Keratinocyte (primary cell): Measurements from ENCODE around the gene PTPN2. TPM values are rescaled to one million over a fixed set of nuclear protein-coding genes. Genes with fewer than 3 reads are reported as not detected.
A peak's percentile ranks its signal among the peaks of the same experiment; 100 is the strongest.

Experiments used
- DNase-seq: peaks from one replicate; pipeline ENCODE4 v3.0.0-alpha.2; 2011; ENCODE audit warnings: low read depth, missing footprints, low spot score
- FAIRE-seq: peaks from 2 replicates; lab custom pipeline; 2011; peaks lifted over from hg19 to GRCh38; lab: Jason Lieb, UNC
- H2AFZ ChIP-seq: 2 replicates; pipeline ENCODE4 v1.6.0; 2012; ENCODE audit warnings: low read length, control low read depth, inconsistent platforms; ENCODE audit not compliant: control insufficient read depth
- H3K27ac ChIP-seq: 2 replicates; pipeline ENCODE4 v1.5.1; 2011; ENCODE audit warnings: low read length; ENCODE audit not compliant: control insufficient read depth, insufficient read depth
- H3K27me3 ChIP-seq: 3 replicates; pipeline ENCODE4 v1.6.0; 2011; ENCODE audit warnings: low read length; ENCODE audit not compliant: control insufficient read depth, insufficient read depth; ENCODE audit errors: extremely low read depth
- H3K36me3 ChIP-seq, 2 experiments: 2 replicates in 1 of 2; 3 replicates in 1 of 2; pipeline ENCODE4 v1.5.1; 2011; ENCODE audit warnings: low read length in 2 of 2, mild to moderate bottlenecking in 1 of 2; ENCODE audit not compliant: control insufficient read depth in 2 of 2, insufficient read depth in 2 of 2; ENCODE audit errors: extremely low read depth in 1 of 2
- H3K4me1 ChIP-seq: 3 replicates; pipeline ENCODE4 v1.5.1; 2011; ENCODE audit warnings: low read length; ENCODE audit not compliant: control insufficient read depth, insufficient read depth; ENCODE audit errors: extremely low read depth
- H3K4me2 ChIP-seq: 3 replicates; pipeline ENCODE4 v1.6.0; 2011; ENCODE audit warnings: low read depth, low read length; ENCODE audit not compliant: control insufficient read depth, insufficient read depth; ENCODE audit errors: extremely low read depth
- H3K4me3 ChIP-seq, 3 experiments: fragments of 200-600 bp in 1 of 3; sonication (generic) in 1 of 3; 2 replicates in 2 of 3; 3 replicates in 1 of 3; pipeline ENCODE4 v1.5.1; 2011 to 2016; ENCODE audit warnings: low read length in 3 of 3, mild to moderate bottlenecking in 3 of 3, control low read depth in 2 of 3, inconsistent platforms in 1 of 3, low read depth in 1 of 3, mixed read lengths in 1 of 3, mixed run types in 1 of 3, moderate library complexity in 1 of 3; ENCODE audit not compliant: control insufficient read depth in 2 of 3, insufficient read depth in 2 of 3; ENCODE audit errors: extremely low read depth in 1 of 3
- H3K79me2 ChIP-seq: 2 replicates; pipeline ENCODE4 v1.6.0; 2012; ENCODE audit warnings: low read length; ENCODE audit not compliant: control insufficient read depth, insufficient read depth
- H3K9ac ChIP-seq: 3 replicates; pipeline ENCODE4 v1.6.0; 2011; ENCODE audit warnings: low read length; ENCODE audit not compliant: control insufficient read depth, insufficient read depth; ENCODE audit errors: extremely low read depth
- H3K9me1 ChIP-seq: 3 replicates; pipeline ENCODE4 v1.6.0; 2011; ENCODE audit warnings: low read length; ENCODE audit not compliant: control insufficient read depth, insufficient read depth; ENCODE audit errors: extremely low read depth
- H3K9me3 ChIP-seq: 2 replicates; pipeline ENCODE4 v1.5.1; 2012; ENCODE audit warnings: low read depth, low read length; ENCODE audit not compliant: control insufficient read depth
- H4K20me1 ChIP-seq: 3 replicates; pipeline ENCODE4 v1.6.0; 2011; ENCODE audit warnings: low read length; ENCODE audit not compliant: control insufficient read depth, insufficient read depth; ENCODE audit errors: extremely low read depth
- EZH2 ChIP-seq: IDR thresholded peaks from one replicate; pipeline ENCODE4 v1.6.1; 2012; ENCODE audit warnings: inconsistent platforms, mild to moderate bottlenecking, low read length, moderate library complexity
- dilution Hi-C: fragments of 300-500 bp; cut with MboI; formaldehyde crosslinking; loops from one replicate; pipeline ENCODE4 v1.7.0; 2020; ENCODE audit warnings: low sequenced_read_pairs; ENCODE audit not compliant: extremely low pct_ligation_motif_present
- polyA plus RNA-seq, 5 experiments: library from polyadenylated mRNA; depleted of rRNA in 3 of 5; stranded (reverse) in 3 of 5; stranded (forward) in 1 of 5; unstranded in 1 of 5; fragments of >200 nt; gene quantifications; 1 replicate in 1 of 5; 2 replicates in 3 of 5; 3 replicates in 1 of 5; pipeline versions ENCODE4 v1.2.1 to v1.2.3, GENCODE V29; 2011 to 2012; ENCODE audit warnings: missing spikeins in 2 of 5, low read depth in 1 of 5, low replicate concordance in 1 of 5
- TF ChIP-seq, protein P1 (sequence below), 3 experiments: IDR thresholded peaks in 1 of 3; conservative IDR thresholded peaks in 1 of 3; optimal IDR thresholded peaks in 1 of 3; 2 replicates in 2 of 3; 3 replicates in 1 of 3; pipeline versions ENCODE3 to v1.5.1; 2011; ENCODE audit warnings: low read length in 3 of 3, mild to moderate bottlenecking in 3 of 3, moderate library complexity in 2 of 3, control low read depth in 1 of 3, inconsistent platforms in 1 of 3; ENCODE audit not compliant: insufficient read depth in 2 of 3; ENCODE audit errors: extremely low read depth in 1 of 3

Gene PTPN2
- polyA plus RNA-seq, 1 donor (not counting 4 experiments of a cell fraction or from before 2014, with no cell fraction given) = 39.9 TPM

DNA sequence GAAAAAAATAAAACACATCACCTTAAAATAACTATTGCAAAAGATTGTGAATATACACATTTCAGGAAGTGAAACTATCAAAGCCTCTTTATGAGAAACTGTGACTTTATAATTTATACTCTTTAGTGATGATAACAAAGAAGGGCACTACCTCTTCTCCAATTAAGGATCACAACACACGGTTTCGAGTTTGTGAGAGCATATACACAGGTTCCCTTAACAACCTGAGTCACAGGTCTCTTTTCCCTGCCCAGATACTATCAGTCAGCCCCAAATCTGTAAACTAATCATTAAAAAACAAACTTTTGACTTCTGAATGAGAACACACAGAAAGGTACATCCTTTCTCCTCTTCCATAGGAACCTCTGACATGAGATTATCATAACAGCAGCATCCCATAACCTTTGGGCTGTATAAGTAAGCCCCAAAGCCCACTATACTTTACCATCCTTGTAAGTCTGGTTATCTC, 44.9 kb downstream of the PTPN2 start:
- DNase-seq = no peak
- peak overlapping the region; percentile 20 for H3K9ac ChIP-seq

DNA sequence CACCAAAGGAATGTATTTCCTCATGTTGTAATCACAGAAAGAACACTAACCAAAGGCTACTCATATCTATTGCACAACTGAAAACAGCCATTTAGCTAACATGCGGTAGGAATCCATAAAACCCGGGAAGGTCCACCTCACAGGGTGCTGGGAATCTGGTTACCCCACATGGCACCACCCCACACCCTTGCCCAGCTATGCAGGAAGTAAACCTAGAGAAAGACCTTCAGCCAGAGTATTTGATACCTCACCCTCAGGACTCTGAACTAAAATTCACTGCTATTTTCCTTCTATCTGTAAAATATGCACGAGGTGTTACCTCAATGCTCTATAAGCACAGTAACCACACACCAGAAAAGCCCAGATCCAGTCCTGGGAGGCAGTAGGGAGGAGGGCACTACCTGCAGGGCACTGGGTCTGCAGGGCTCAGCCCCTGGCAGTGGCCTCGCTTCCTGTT, 45.8 kb downstream of the PTPN2 start:
- TF ChIP-seq EZH2 = no peak
- TF ChIP-seq, protein P1, sequence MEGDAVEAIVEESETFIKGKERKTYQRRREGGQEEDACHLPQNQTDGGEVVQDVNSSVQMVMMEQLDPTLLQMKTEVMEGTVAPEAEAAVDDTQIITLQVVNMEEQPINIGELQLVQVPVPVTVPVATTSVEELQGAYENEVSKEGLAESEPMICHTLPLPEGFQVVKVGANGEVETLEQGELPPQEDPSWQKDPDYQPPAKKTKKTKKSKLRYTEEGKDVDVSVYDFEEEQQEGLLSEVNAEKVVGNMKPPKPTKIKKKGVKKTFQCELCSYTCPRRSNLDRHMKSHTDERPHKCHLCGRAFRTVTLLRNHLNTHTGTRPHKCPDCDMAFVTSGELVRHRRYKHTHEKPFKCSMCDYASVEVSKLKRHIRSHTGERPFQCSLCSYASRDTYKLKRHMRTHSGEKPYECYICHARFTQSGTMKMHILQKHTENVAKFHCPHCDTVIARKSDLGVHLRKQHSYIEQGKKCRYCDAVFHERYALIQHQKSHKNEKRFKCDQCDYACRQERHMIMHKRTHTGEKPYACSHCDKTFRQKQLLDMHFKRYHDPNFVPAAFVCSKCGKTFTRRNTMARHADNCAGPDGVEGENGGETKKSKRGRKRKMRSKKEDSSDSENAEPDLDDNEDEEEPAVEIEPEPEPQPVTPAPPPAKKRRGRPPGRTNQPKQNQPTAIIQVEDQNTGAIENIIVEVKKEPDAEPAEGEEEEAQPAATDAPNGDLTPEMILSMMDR (optimal IDR thresholded peaks at IDR 0.05 in 1 of 3, IDR thresholded peaks at IDR 0.05 in 1 of 3, conservative IDR thresholded peaks at IDR 0.05 in 1 of 3; ENCODE audit: extremely low read depth in 1 of 3, insufficient read depth in 2 of 3, low read length in 3 of 3) = no peak
- FAIRE-seq (peak; percentile 89), DNase-seq (peak; percentile 32)
- Histone ChIP-seq H3K9ac (peak overlapping the region; percentile 85), H3K4me1 (peaks cover 32% of the 10 kb centered on the region), H3K9me3 (no peaks in the 10 kb centered on the region), H3K79me2 (peaks cover 27% of the 10 kb centered on the region), H3K4me2 (peak overlapping the region; percentile 97), H4K20me1 (no peaks in the 10 kb centered on the region), H3K27me3 (no peaks in the 10 kb centered on the region), H3K4me3 (peak overlapping the region in 2 of 3 experiments; percentile 56 to 57), H3K27ac (peak overlapping the region; percentile 97), H3K36me3 (peaks cover 3 to 12% of the 10 kb centered on the region in 2 experiments), H3K9me1 (no peaks in the 10 kb centered on the region), H2AFZ (peak overlapping the region; percentile 69)
- dilution Hi-C loops = no loop called here

More for the DNA sequence above, 44.9 kb downstream of the PTPN2 start:
- H3K36me3 ChIP-seq = peaks cover 3 to 7% of the 10 kb centered on the region in 2 experiments
- H3K79me2 ChIP-seq = peaks cover 31% of the 10 kb centered on the region
- H3K4me2 ChIP-seq = peak overlapping the region; percentile 34
- H3K9me3 ChIP-seq = no peaks in the 10 kb centered on the region
- FAIRE-seq = peak; percentile 61
- peaks cover 32% of the 10 kb centered on the region for H3K4me1 ChIP-seq
- dilution Hi-C loops = no loop called here
- no peaks in the 10 kb centered on the region for H4K20me1 ChIP-seq
- TF ChIP-seq, protein P1 (optimal IDR thresholded peaks at IDR 0.05 in 1 of 3, IDR thresholded peaks at IDR 0.05 in 1 of 3, conservative IDR thresholded peaks at IDR 0.05 in 1 of 3; ENCODE audit: extremely low read depth in 1 of 3, insufficient read depth in 2 of 3, low read length in 3 of 3) = no peak
- no peak for TF ChIP-seq EZH2
- H3K27me3 ChIP-seq = no peaks in the 10 kb centered on the region
- no peaks in the 10 kb centered on the region for H3K9me1 ChIP-seq
- no peak overlapping the region for H3K4me3 ChIP-seq
- no peak overlapping the region for H2AFZ ChIP-seq
- H3K27ac ChIP-seq = peak overlapping the region; percentile 97
